Ishikawa (cell line): ENCODE results near the gene SCCPDH.
A peak's percentile ranks its signal among the peaks of the same experiment; 100 is the strongest.

Experiments used
- CEBPB ChIP-seq: IDR thresholded peaks from 2 replicates; pipeline ENCODE4 v1.6.1; 2012
- CREB1 ChIP-seq: IDR thresholded peaks from 2 replicates; pipeline ENCODE4 v1.6.1; 2012; ENCODE audit warnings: low read depth
- EGR1 ChIP-seq: IDR thresholded peaks from 2 replicates; pipeline ENCODE4 v1.6.1; 2012
- EP300 ChIP-seq: IDR thresholded peaks from 2 replicates; pipeline ENCODE4 v1.6.1; 2012; ENCODE audit warnings: borderline replicate concordance
- FOXM1 ChIP-seq: IDR thresholded peaks from 2 replicates; pipeline ENCODE4 v1.6.1; 2012; ENCODE audit warnings: low read depth, borderline replicate concordance
- MAX ChIP-seq: IDR thresholded peaks from 2 replicates; pipeline ENCODE4 v1.6.1; 2012
- NFIC ChIP-seq: IDR thresholded peaks from 2 replicates; pipeline ENCODE4 v1.6.1; 2012
- RAD21 ChIP-seq: IDR thresholded peaks from 2 replicates; pipeline ENCODE4 v1.6.1; 2012; ENCODE audit warnings: low read depth
- REST ChIP-seq: IDR thresholded peaks from 2 replicates; pipeline ENCODE4 v1.6.1; 2012; ENCODE audit warnings: low read depth, mild to moderate bottlenecking
- TAF1 ChIP-seq: IDR thresholded peaks from 2 replicates; pipeline ENCODE4 v1.6.1; 2012; ENCODE audit warnings: low read depth, mild to moderate bottlenecking
- TCF12 ChIP-seq: IDR thresholded peaks from 2 replicates; pipeline ENCODE4 v1.6.1; 2012; ENCODE audit warnings: low read depth
- TEAD4 ChIP-seq: IDR thresholded peaks from 2 replicates; pipeline ENCODE4 v1.6.1; 2012
- USF1 ChIP-seq: IDR thresholded peaks from 2 replicates; pipeline ENCODE4 v1.6.1; 2012
- YY1 ChIP-seq: IDR thresholded peaks from 2 replicates; pipeline ENCODE4 v1.6.1; 2012; ENCODE audit warnings: low read depth
- ZBTB7A ChIP-seq: IDR thresholded peaks from 2 replicates; pipeline ENCODE4 v1.6.1; 2012; ENCODE audit warnings: low read depth

Gene SCCPDH

GRCh38 chr1:246750752-246751151 is 26.5 kb downstream of the SCCPDH start:
- TF ChIP-seq EP300 (no peak), TEAD4 (no peak), USF1 (no peak), YY1 (no peak), CEBPB (no peak), CREB1 (no peak), EGR1 (no peak), TCF12 (no peak), MAX (no peak)

GRCh38 chr1:246753670-246754535 is 29.7 kb downstream of the SCCPDH start:
- no peak for TF ChIP-seq FOXM1
- peak; percentile 77 for TF ChIP-seq RAD21

- TF ChIP-seq YY1: no peak
- no peak for TF ChIP-seq EP300
- no peak for TF ChIP-seq RAD21
- TF ChIP-seq REST: no peak
- TF ChIP-seq FOXM1: no peak
- no peak for TF ChIP-seq MAX
- TF ChIP-seq CREB1: no peak
- no peak for TF ChIP-seq TCF12
- no peak for TF ChIP-seq EGR1
- TF ChIP-seq ZBTB7A: no peak
- no peak for TF ChIP-seq CEBPB
- no peak for TF ChIP-seq TAF1
- no peak for TF ChIP-seq USF1
- TF ChIP-seq NFIC: no peak
- TF ChIP-seq TEAD4: no peak
Measured at GRCh38 chr1:246755419-246755818, 31.2 kb downstream of the SCCPDH start.

GRCh38 chr1:246760422-246761347 is 36.5 kb downstream of the SCCPDH start:
- TF ChIP-seq TCF12: no peak
- TF ChIP-seq ZBTB7A: no peak
- TF ChIP-seq TAF1: no peak
- no peak for TF ChIP-seq USF1
- TF ChIP-seq EGR1: no peak
- no peak for TF ChIP-seq CREB1
- no peak for TF ChIP-seq REST
- TF ChIP-seq TEAD4: no peak
- no peak for TF ChIP-seq FOXM1
- TF ChIP-seq YY1: no peak
- TF ChIP-seq MAX: no peak
- TF ChIP-seq CEBPB: no peak
- no peak for TF ChIP-seq RAD21
- no peak for TF ChIP-seq NFIC
- TF ChIP-seq EP300: no peak

GRCh38 chr1:246761396-246761795 is 37.2 kb downstream of the SCCPDH start:
- TF ChIP-seq CEBPB: no peak
- TF ChIP-seq TEAD4: no peak
- no peak for TF ChIP-seq EGR1
- no peak for TF ChIP-seq REST
- TF ChIP-seq TCF12: no peak
- TF ChIP-seq MAX: no peak
- no peak for TF ChIP-seq USF1
- TF ChIP-seq RAD21: no peak
- TF ChIP-seq TAF1: no peak
- TF ChIP-seq EP300: no peak
- no peak for TF ChIP-seq CREB1
- TF ChIP-seq YY1: no peak
- no peak for TF ChIP-seq NFIC
